WTC11 (cell line): ENCODE measurements around the gene PTPRB.

Experiments used
- ATF3 ChIP-seq: sonication (generic); formaldehyde crosslinking; conservative IDR thresholded peaks from 2 replicates; pipeline ENCODE4 v1.8.1; 2022; ENCODE audit warnings: mild to moderate bottlenecking, missing genetic modification reagents
- JUN ChIP-seq: sonication (generic); formaldehyde crosslinking; IDR thresholded peaks from 2 replicates; pipeline ENCODE4 v1.8.0; 2023; ENCODE audit warnings: mild to moderate bottlenecking, missing genetic modification reagents
- SMAD4 ChIP-seq: sonication (generic); formaldehyde crosslinking; IDR thresholded peaks from 2 replicates; pipeline ENCODE4 v1.8.0; 2022; ENCODE audit warnings: mild to moderate bottlenecking, missing genetic modification reagents
- SP1 ChIP-seq: sonication (generic); formaldehyde crosslinking; conservative IDR thresholded peaks from 2 replicates; pipeline ENCODE4 v1.8.1; 2022; ENCODE audit warnings: missing genetic modification reagents
- TEAD1 ChIP-seq: sonication (generic); formaldehyde crosslinking; IDR thresholded peaks from 2 replicates; pipeline ENCODE4 v1.8.0; 2022; ENCODE audit warnings: mild to moderate bottlenecking, missing genetic modification reagents
- ZNF232 ChIP-seq: sonication (generic); formaldehyde crosslinking; IDR thresholded peaks from 2 replicates; pipeline ENCODE4 v1.8.0; 2022; ENCODE audit warnings: mild to moderate bottlenecking, missing genetic modification reagents
- TF ChIP-seq, protein P1 (sequence below): sonication (generic); formaldehyde crosslinking; IDR thresholded peaks from 2 replicates; pipeline ENCODE4 v1.8.0; 2023; ENCODE audit warnings: missing genetic modification reagents
- TF ChIP-seq, protein P2 (sequence below): fragments of 200-600 bp; IDR thresholded peaks from 2 replicates; pipeline ENCODE4 v1.8.0; 2022; ENCODE audit warnings: antibody characterized with exemption
- TF ChIP-seq, protein P3 (sequence below): sonication (generic); formaldehyde crosslinking; IDR thresholded peaks from 2 replicates; pipeline ENCODE4 v1.8.1; 2022; ENCODE audit warnings: low read depth, missing genetic modification reagents, borderline replicate concordance

DNA sequence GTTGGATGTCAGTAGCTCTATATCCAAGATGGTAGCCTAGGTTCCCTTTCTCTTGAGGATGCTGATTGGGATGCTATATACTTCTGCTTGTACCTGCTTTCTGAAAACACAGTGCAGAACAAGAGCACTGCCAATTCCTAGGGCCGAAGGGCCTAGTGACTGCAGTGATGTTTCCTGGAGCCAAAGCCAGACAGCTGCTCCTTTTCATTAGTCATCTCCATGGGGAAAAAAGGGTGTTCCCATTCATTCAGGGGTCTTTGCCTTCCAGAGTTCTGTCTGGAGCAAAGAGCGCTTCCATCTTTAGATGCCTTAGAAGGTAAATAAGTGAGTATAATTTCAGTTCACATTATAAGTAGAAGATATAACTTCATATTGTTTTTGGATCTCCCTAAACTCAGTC lies 85.5 kb downstream of the PTPRB start:
- TF ChIP-seq ATF3 (CRISPR knock-in tag) = no peak
- no peak for TF ChIP-seq ZNF232 (CRISPR knock-in tag)
- no peak for TF ChIP-seq JUN (CRISPR knock-in tag)
- no peak for TF ChIP-seq TEAD1
- no peak for TF ChIP-seq SP1 (CRISPR knock-in tag)
- TF ChIP-seq SMAD4 (CRISPR knock-in tag) = no peak
- TF ChIP-seq, protein P1, sequence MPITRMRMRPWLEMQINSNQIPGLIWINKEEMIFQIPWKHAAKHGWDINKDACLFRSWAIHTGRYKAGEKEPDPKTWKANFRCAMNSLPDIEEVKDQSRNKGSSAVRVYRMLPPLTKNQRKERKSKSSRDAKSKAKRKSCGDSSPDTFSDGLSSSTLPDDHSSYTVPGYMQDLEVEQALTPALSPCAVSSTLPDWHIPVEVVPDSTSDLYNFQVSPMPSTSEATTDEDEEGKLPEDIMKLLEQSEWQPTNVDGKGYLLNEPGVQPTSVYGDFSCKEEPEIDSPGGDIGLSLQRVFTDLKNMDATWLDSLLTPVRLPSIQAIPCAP (CRISPR knock-in tag) = no peak
- TF ChIP-seq, protein P2, sequence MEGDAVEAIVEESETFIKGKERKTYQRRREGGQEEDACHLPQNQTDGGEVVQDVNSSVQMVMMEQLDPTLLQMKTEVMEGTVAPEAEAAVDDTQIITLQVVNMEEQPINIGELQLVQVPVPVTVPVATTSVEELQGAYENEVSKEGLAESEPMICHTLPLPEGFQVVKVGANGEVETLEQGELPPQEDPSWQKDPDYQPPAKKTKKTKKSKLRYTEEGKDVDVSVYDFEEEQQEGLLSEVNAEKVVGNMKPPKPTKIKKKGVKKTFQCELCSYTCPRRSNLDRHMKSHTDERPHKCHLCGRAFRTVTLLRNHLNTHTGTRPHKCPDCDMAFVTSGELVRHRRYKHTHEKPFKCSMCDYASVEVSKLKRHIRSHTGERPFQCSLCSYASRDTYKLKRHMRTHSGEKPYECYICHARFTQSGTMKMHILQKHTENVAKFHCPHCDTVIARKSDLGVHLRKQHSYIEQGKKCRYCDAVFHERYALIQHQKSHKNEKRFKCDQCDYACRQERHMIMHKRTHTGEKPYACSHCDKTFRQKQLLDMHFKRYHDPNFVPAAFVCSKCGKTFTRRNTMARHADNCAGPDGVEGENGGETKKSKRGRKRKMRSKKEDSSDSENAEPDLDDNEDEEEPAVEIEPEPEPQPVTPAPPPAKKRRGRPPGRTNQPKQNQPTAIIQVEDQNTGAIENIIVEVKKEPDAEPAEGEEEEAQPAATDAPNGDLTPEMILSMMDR = no peak
- TF ChIP-seq, protein P3, sequence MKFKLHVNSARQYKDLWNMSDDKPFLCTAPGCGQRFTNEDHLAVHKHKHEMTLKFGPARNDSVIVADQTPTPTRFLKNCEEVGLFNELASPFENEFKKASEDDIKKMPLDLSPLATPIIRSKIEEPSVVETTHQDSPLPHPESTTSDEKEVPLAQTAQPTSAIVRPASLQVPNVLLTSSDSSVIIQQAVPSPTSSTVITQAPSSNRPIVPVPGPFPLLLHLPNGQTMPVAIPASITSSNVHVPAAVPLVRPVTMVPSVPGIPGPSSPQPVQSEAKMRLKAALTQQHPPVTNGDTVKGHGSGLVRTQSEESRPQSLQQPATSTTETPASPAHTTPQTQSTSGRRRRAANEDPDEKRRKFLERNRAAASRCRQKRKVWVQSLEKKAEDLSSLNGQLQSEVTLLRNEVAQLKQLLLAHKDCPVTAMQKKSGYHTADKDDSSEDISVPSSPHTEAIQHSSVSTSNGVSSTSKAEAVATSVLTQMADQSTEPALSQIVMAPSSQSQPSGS (CRISPR knock-in tag) = no peak
